Keratinocyte (primary cell): ENCODE measurements around the gene CPEB2. TPM values are rescaled to one million over a fixed set of nuclear protein-coding genes. Genes with fewer than 3 reads are reported as not detected.

Experiments
- DNase-seq: peaks from one replicate; pipeline ENCODE4 v3.0.0-alpha.2; 2011; ENCODE audit warnings: low read depth, missing footprints, low spot score
- FAIRE-seq: peaks from 2 replicates; lab custom pipeline; 2011; peaks lifted over from hg19 to GRCh38; lab: Jason Lieb, UNC
- H2AFZ ChIP-seq: 2 replicates; pipeline ENCODE4 v1.6.0; 2012; ENCODE audit warnings: low read length, control low read depth, inconsistent platforms; ENCODE audit not compliant: control insufficient read depth
- H3K27ac ChIP-seq: 2 replicates; pipeline ENCODE4 v1.5.1; 2011; ENCODE audit warnings: low read length; ENCODE audit not compliant: control insufficient read depth, insufficient read depth
- H3K27me3 ChIP-seq: 3 replicates; pipeline ENCODE4 v1.6.0; 2011; ENCODE audit warnings: low read length; ENCODE audit not compliant: control insufficient read depth, insufficient read depth; ENCODE audit errors: extremely low read depth
- H3K36me3 ChIP-seq, 2 experiments: 2 replicates in 1 of 2; 3 replicates in 1 of 2; pipeline ENCODE4 v1.5.1; 2011; ENCODE audit warnings: low read length in 2 of 2, mild to moderate bottlenecking in 1 of 2; ENCODE audit not compliant: control insufficient read depth in 2 of 2, insufficient read depth in 2 of 2; ENCODE audit errors: extremely low read depth in 1 of 2
- H3K4me1 ChIP-seq: 3 replicates; pipeline ENCODE4 v1.5.1; 2011; ENCODE audit warnings: low read length; ENCODE audit not compliant: control insufficient read depth, insufficient read depth; ENCODE audit errors: extremely low read depth
- H3K4me2 ChIP-seq: 3 replicates; pipeline ENCODE4 v1.6.0; 2011; ENCODE audit warnings: low read depth, low read length; ENCODE audit not compliant: control insufficient read depth, insufficient read depth; ENCODE audit errors: extremely low read depth
- H3K4me3 ChIP-seq, 3 experiments: fragments of 200-600 bp in 1 of 3; sonication (generic) in 1 of 3; 2 replicates in 2 of 3; 3 replicates in 1 of 3; pipeline ENCODE4 v1.5.1; 2011 to 2016; ENCODE audit warnings: low read length in 3 of 3, mild to moderate bottlenecking in 3 of 3, control low read depth in 2 of 3, inconsistent platforms in 1 of 3, low read depth in 1 of 3, mixed read lengths in 1 of 3, mixed run types in 1 of 3, moderate library complexity in 1 of 3; ENCODE audit not compliant: control insufficient read depth in 2 of 3, insufficient read depth in 2 of 3; ENCODE audit errors: extremely low read depth in 1 of 3
- H3K79me2 ChIP-seq: 2 replicates; pipeline ENCODE4 v1.6.0; 2012; ENCODE audit warnings: low read length; ENCODE audit not compliant: control insufficient read depth, insufficient read depth
- H3K9ac ChIP-seq: 3 replicates; pipeline ENCODE4 v1.6.0; 2011; ENCODE audit warnings: low read length; ENCODE audit not compliant: control insufficient read depth, insufficient read depth; ENCODE audit errors: extremely low read depth
- H3K9me1 ChIP-seq: 3 replicates; pipeline ENCODE4 v1.6.0; 2011; ENCODE audit warnings: low read length; ENCODE audit not compliant: control insufficient read depth, insufficient read depth; ENCODE audit errors: extremely low read depth
- H3K9me3 ChIP-seq: 2 replicates; pipeline ENCODE4 v1.5.1; 2012; ENCODE audit warnings: low read depth, low read length; ENCODE audit not compliant: control insufficient read depth
- H4K20me1 ChIP-seq: 3 replicates; pipeline ENCODE4 v1.6.0; 2011; ENCODE audit warnings: low read length; ENCODE audit not compliant: control insufficient read depth, insufficient read depth; ENCODE audit errors: extremely low read depth
- EZH2 ChIP-seq: IDR thresholded peaks from one replicate; pipeline ENCODE4 v1.6.1; 2012; ENCODE audit warnings: inconsistent platforms, mild to moderate bottlenecking, low read length, moderate library complexity
- dilution Hi-C: fragments of 300-500 bp; cut with MboI; formaldehyde crosslinking; loops from one replicate; pipeline ENCODE4 v1.7.0; 2020; ENCODE audit warnings: low sequenced_read_pairs; ENCODE audit not compliant: extremely low pct_ligation_motif_present
- polyA plus RNA-seq, 5 experiments: library from polyadenylated mRNA; depleted of rRNA in 3 of 5; stranded (reverse) in 3 of 5; stranded (forward) in 1 of 5; unstranded in 1 of 5; fragments of >200 nt; gene quantifications; 1 replicate in 1 of 5; 2 replicates in 3 of 5; 3 replicates in 1 of 5; pipeline versions ENCODE4 v1.2.1 to v1.2.3, GENCODE V29; 2011 to 2012; ENCODE audit warnings: missing spikeins in 2 of 5, low read depth in 1 of 5, low replicate concordance in 1 of 5
- TF ChIP-seq, protein P1 (sequence below), 3 experiments: IDR thresholded peaks in 1 of 3; conservative IDR thresholded peaks in 1 of 3; optimal IDR thresholded peaks in 1 of 3; 2 replicates in 2 of 3; 3 replicates in 1 of 3; pipeline versions ENCODE3 to v1.5.1; 2011; ENCODE audit warnings: low read length in 3 of 3, mild to moderate bottlenecking in 3 of 3, moderate library complexity in 2 of 3, control low read depth in 1 of 3, inconsistent platforms in 1 of 3; ENCODE audit not compliant: insufficient read depth in 2 of 3; ENCODE audit errors: extremely low read depth in 1 of 3

Gene CPEB2
- polyA plus RNA-seq, 1 donor (not counting 4 experiments of a cell fraction or from before 2014, with no cell fraction given) = 15.1 TPM

DNA sequence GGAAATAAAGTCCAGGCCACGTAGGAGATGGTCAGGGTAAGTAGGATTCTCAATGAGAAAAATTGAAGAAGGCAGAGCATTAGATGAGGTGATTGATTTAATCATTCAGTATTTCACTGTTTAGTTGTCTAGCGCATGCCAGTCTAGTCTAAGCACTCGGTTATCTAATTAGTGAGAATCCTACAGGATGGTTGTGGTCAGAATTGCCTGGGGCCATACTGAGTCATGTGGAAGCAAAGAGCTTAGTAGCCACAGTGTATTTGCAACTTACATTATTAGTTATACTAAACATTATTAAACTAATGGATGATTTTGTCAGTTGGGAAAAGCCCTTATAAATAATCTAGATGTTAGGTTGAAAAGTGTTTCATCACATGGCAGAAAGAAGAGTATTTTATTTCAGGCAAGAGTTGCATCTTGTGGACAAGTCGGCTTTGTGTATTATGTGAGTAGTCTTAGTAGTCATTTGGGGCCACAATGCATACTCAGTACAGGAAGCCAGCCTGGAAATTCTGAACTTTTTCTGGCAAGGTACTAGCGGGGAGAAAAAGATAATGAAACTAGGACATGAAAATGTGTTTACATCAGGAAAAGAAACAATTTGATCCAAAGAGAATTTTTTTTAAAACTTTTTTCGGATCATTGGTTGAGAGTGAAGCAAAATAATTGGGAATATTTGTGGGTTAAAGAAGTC, 31.9 kb downstream of the CPEB2 start:
- dilution Hi-C loops = no loop called here
- Histone ChIP-seq H3K9me3 (no peaks in the 10 kb centered on the region), H3K79me2 (peaks cover 19% of the 10 kb centered on the region), H2AFZ (no peak overlapping the region), H3K4me3 (no peak overlapping the region), H3K36me3 (peaks cover 4 to 5% of the 10 kb centered on the region in 2 experiments), H4K20me1 (no peaks in the 10 kb centered on the region), H3K27me3 (no peaks in the 10 kb centered on the region), H3K9me1 (no peaks in the 10 kb centered on the region), H3K27ac (peak overlapping the region; percentile 33), H3K9ac (no peak overlapping the region), H3K4me2 (no peak overlapping the region), H3K4me1 (peaks cover 26% of the 10 kb centered on the region)
- FAIRE-seq (peak; percentile 76), DNase-seq (peak; percentile 82)
- TF ChIP-seq, protein P1, sequence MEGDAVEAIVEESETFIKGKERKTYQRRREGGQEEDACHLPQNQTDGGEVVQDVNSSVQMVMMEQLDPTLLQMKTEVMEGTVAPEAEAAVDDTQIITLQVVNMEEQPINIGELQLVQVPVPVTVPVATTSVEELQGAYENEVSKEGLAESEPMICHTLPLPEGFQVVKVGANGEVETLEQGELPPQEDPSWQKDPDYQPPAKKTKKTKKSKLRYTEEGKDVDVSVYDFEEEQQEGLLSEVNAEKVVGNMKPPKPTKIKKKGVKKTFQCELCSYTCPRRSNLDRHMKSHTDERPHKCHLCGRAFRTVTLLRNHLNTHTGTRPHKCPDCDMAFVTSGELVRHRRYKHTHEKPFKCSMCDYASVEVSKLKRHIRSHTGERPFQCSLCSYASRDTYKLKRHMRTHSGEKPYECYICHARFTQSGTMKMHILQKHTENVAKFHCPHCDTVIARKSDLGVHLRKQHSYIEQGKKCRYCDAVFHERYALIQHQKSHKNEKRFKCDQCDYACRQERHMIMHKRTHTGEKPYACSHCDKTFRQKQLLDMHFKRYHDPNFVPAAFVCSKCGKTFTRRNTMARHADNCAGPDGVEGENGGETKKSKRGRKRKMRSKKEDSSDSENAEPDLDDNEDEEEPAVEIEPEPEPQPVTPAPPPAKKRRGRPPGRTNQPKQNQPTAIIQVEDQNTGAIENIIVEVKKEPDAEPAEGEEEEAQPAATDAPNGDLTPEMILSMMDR (optimal IDR thresholded peaks at IDR 0.05 in 1 of 3, IDR thresholded peaks at IDR 0.05 in 1 of 3, conservative IDR thresholded peaks at IDR 0.05 in 1 of 3; ENCODE audit: extremely low read depth in 1 of 3, insufficient read depth in 2 of 3, low read length in 3 of 3) = no peak
- TF ChIP-seq EZH2 = no peak

DNA sequence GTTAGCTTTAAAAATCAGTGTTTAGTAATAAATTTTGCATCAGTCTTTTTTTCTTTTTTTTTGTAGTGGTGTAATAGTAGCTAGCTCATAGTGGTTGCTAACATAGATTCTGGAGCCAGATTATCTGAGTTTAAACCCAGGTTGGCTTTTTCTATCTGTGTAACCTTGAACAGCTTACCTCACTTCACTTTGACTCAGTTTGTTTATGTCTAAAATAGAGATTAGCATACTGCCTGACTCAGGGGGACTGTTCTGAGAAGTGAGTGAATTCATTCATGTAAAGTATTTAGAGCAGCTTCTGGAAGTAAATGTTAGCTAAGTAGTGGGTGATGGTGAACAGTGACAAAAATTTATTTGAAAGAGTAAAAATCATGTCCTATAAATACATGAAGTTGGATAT, 32.9 kb downstream of the CPEB2 start:
- no peak for FAIRE-seq
- no peak overlapping the region for H3K9ac ChIP-seq
- no peak for DNase-seq
- H3K79me2 ChIP-seq = peaks cover 15% of the 10 kb centered on the region
- no peaks in the 10 kb centered on the region for H4K20me1 ChIP-seq
- no peak overlapping the region for H3K27ac ChIP-seq
- H3K4me1 ChIP-seq = peaks cover 26% of the 10 kb centered on the region
- H3K9me1 ChIP-seq = no peaks in the 10 kb centered on the region
- TF ChIP-seq, protein P1 (optimal IDR thresholded peaks at IDR 0.05 in 1 of 3, IDR thresholded peaks at IDR 0.05 in 1 of 3, conservative IDR thresholded peaks at IDR 0.05 in 1 of 3; ENCODE audit: extremely low read depth in 1 of 3, insufficient read depth in 2 of 3, low read length in 3 of 3) = no peak
- no peak for TF ChIP-seq EZH2
- H3K4me3 ChIP-seq = no peak overlapping the region
- H3K9me3 ChIP-seq = no peaks in the 10 kb centered on the region
- H3K4me2 ChIP-seq = no peak overlapping the region
- no peak overlapping the region for H2AFZ ChIP-seq
- dilution Hi-C loops = no loop called here
- no peaks in the 10 kb centered on the region for H3K27me3 ChIP-seq
- peaks cover 2 to 5% of the 10 kb centered on the region in 2 experiments for H3K36me3 ChIP-seq
